Type B pancreatic cell (in vitro differentiated cells): ENCODE results near the gene TNNT3. TPM values are rescaled to one million over a fixed set of nuclear protein-coding genes. Genes with fewer than 3 reads are reported as not detected.

ENCODE experiments used
- DNase-seq: peaks from one replicate; pipeline ENCODE4 v3.0.0; 2021; ENCODE audit warnings: mixed read lengths; ENCODE audit not compliant: unreplicated experiment; ENCODE audit errors: extremely low spot score
- H3K27ac Mint-ChIP-seq: 2 replicates; pipeline ENCODE4 v1.8.0; 2021; ENCODE audit warnings: mild to moderate bottlenecking, mixed read lengths
- H3K27me3 Mint-ChIP-seq: 2 replicates; pipeline ENCODE4 v1.8.0; 2021; ENCODE audit warnings: mixed read lengths
- H3K36me3 Mint-ChIP-seq: 2 replicates; pipeline ENCODE4 v1.8.0; 2021; ENCODE audit warnings: mixed read lengths
- H3K4me1 Mint-ChIP-seq: one replicate; pipeline ENCODE4 v1.8.0; 2021; ENCODE audit warnings: mixed read lengths; ENCODE audit not compliant: unreplicated experiment
- H3K4me3 Mint-ChIP-seq: 2 replicates; pipeline ENCODE4 v1.8.0; 2021; ENCODE audit warnings: mild to moderate bottlenecking, mixed read lengths
- H3K9me3 Mint-ChIP-seq: 2 replicates; pipeline ENCODE4 v1.8.0; 2021; ENCODE audit warnings: mixed read lengths
- CTCF ChIP-seq: fragments of 200-600 bp; sonication (generic); conservative IDR thresholded peaks from 2 replicates; pipeline ENCODE4 v1.5.0; 2021; ENCODE audit warnings: antibody characterized with exemption, mild to moderate bottlenecking
- total RNA-seq: library from RNA; stranded (reverse); gene quantifications from 2 replicates; pipeline ENCODE4 v1.2.1, GENCODE V29; 2021; ENCODE audit warnings: low replicate concordance

Gene TNNT3
- total RNA-seq, 1 donor from 2014 or later, result 17.3 TPM

GRCh38 chr11:1899686-1900085 lies 19.8 kb upstream of the TNNT3 start:
- Mint-ChIP-seq H3K36me3 (no peaks in the 10 kb centered on the region), H3K9me3 (no peaks in the 10 kb centered on the region), H3K27ac (no peak overlapping the region), H3K27me3 (no peaks in the 10 kb centered on the region), H3K4me1 (peaks cover 1% of the 10 kb centered on the region), H3K4me3 (no peak overlapping the region)
- TF ChIP-seq CTCF, result no peak
- DNase-seq, result no peak

GRCh38 chr11:1906181-1906580 lies 13.3 kb upstream of the TNNT3 start:
- Mint-ChIP-seq H3K4me3 (no peak overlapping the region), H3K36me3 (no peaks in the 10 kb centered on the region), H3K27ac (no peak overlapping the region), H3K9me3 (no peaks in the 10 kb centered on the region), H3K4me1 (peaks cover 30% of the 10 kb centered on the region), H3K27me3 (no peaks in the 10 kb centered on the region)
- TF ChIP-seq CTCF, result no peak
- no peak for DNase-seq

GRCh38 chr11:1906611-1907423 lies 12.7 kb upstream of the TNNT3 start:
- no peak overlapping the region for H3K4me3 Mint-ChIP-seq
- no peaks in the 10 kb centered on the region for H3K36me3 Mint-ChIP-seq
- no peaks in the 10 kb centered on the region for H3K9me3 Mint-ChIP-seq
- no peak for DNase-seq
- H3K27me3 Mint-ChIP-seq, result no peaks in the 10 kb centered on the region
- peaks cover 30% of the 10 kb centered on the region for H3K4me1 Mint-ChIP-seq
- peak overlapping the region; percentile 40 for H3K27ac Mint-ChIP-seq
- no peak for TF ChIP-seq CTCF

GRCh38 chr11:1908618-1909017 lies 10.9 kb upstream of the TNNT3 start:
- no peak for DNase-seq
- Mint-ChIP-seq H3K9me3 (no peaks in the 10 kb centered on the region), H3K27ac (no peak overlapping the region), H3K36me3 (no peaks in the 10 kb centered on the region), H3K4me3 (no peak overlapping the region), H3K27me3 (no peaks in the 10 kb centered on the region), H3K4me1 (peaks cover 30% of the 10 kb centered on the region)
- no peak for TF ChIP-seq CTCF

- no peak for DNase-seq
- H3K9me3 Mint-ChIP-seq, result no peaks in the 10 kb centered on the region
- H3K4me3 Mint-ChIP-seq, result no peak overlapping the region
- H3K36me3 Mint-ChIP-seq, result no peaks in the 10 kb centered on the region
- H3K4me1 Mint-ChIP-seq, result peaks cover 30% of the 10 kb centered on the region
- no peak for TF ChIP-seq CTCF
- H3K27ac Mint-ChIP-seq, result no peak overlapping the region
- no peaks in the 10 kb centered on the region for H3K27me3 Mint-ChIP-seq
These were observed 10.0 kb upstream of the TNNT3 start for GRCh38 chr11:1909524-1909923.
